HG03469 (cell line): Measurements from ENCODE around the gene XXYLT1.
"Not testable (repeated sequence)": the region's sequence is repeated elsewhere in the genome, so short reads cannot be mapped to it uniquely, and the experiment has no call there.

Experiments used
- ATAC-seq: cut with Tn5 transposase; IDR thresholded peaks from one replicate; pipeline ENCODE4 v1.9.1; 2021; ENCODE audit warnings: mild to moderate bottlenecking, moderate library complexity, moderate number of reproducible peaks; ENCODE audit not compliant: unreplicated experiment

Gene XXYLT1

DNA sequence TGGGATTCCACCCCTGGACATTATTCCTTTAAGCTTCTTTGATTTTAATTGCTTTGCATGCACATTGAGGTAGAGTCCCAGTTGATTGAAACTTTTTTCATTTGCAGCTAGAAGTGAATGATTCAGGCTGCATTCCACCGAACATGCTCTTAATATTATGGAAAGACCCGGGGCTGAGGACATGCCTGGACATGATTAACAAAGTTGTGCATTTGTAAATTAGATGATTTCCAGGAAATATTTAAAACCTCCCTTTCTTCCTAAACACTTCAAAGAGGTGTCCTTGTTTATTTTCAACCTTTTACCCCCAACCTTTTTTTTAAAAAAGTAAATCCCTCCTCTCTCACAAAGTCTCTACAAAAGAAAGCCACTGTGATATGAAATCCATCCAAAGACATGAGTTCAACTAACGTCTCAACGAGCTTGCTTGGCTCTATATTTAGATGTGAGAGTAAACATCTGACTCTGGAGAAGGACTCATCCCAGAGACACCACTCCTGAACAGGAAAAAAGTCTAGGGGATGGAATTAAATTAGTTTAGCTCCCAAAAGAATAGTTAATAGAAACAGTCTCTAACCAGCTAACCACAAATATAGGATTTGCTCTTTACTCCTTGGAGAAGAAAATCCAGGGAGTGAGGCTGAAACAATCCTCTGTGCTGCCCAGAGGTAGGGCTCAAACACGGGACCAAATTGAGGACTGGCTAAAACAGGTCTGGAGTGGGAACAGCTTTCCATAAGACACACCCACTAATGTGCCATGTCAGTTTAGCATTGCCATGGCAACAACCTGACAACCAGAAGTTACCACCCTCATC lies 83.1 kb downstream of the XXYLT1 start:
- no peak for ATAC-seq

DNA sequence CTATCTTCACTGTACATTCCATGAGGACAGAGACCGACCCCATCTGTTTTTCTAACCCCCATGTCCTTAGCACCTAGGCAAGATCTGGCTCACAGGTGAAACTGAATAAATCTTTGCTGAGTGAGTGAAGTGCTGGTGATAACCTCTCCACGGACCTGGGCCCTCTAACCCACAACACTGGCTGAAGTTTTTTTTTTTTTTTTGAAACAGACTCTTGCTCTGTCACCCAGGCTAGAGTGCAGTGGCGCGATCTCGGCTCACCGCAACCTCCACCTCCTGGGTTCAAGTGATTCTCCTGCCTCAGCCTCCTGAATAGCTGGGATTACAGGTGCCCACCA lies 84.3 kb downstream of the XXYLT1 start:
- not testable (repeated sequence) for ATAC-seq

- ATAC-seq, result no peak
Measured at GRCh38 chr3:195186041-195186709, 84.8 kb downstream of the XXYLT1 start.

DNA sequence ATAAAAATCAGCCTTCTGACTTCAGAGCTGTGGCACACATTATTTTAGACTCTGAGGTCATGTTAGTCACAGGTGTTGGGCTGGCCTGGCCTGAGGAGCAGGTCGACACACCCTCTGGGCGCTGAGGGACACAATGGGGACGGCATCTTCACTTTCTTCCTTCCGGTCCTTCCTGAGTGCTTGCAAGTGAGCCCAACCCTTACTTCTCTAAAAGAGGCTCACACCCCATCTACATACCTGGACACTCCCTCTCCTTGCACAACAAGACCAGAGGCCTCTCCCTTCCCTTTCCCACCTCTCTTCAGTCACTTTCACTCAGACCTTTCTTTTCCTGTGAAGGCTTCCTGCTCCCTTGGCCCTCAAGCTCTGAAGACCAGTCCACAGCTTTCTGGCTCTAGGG lies 85.4 kb downstream of the XXYLT1 start:
- no peak for ATAC-seq

- ATAC-seq, result no peak
Measured at GRCh38 chr3:195184716-195185421, 86.1 kb downstream of the XXYLT1 start.

GRCh38 chr3:195183071-195183776 lies 87.7 kb downstream of the XXYLT1 start:
- ATAC-seq, result no peak

DNA sequence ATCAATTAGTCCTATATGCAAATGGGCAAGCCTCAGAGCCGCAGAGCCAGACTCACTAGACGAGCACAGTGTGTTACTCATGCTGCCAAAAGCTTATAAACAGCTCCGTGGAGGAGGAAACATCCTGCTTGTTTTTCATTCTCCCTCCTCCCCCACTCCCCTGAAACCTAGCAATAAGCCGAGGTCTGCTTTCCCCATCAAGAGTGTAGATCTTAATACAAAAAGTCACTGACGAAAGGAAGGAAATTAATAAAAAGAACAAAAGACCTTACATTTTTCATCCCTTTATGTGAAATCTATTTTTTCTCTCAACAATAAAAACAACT lies 88.5 kb downstream of the XXYLT1 start:
- ATAC-seq, result no peak

DNA sequence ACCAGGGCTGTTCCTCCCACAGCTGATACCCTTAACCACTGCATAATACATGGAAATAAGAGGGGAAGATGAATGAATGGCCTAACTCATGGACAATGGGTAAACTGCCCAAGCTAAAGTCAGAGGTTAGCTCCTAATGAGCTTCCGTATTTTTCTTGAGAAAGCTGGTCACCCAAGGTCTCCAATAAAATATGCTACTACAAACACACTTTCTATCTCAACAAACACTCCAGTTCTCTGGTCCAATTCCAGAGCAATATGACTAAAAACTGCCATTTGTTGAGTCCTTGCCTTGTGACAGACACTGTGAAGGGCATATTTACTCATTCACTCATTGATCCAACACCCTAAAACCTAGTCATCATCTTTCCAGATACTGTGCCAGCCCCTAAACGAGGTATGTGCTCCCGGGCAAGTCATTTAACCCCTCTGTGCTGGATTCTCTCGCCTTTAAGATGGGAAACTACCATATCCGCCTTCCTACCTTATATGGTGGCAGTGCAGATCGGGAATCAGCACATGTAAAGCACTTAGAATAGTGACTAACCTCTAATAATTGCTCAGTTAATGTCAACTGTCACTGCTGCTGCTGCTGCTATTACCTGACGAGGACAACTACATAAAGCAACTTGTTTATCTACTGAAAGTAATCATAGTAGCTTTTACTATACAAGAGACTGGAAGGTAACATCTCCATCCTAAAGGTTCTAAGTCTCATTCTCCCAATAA lies 89.1 kb downstream of the XXYLT1 start:
- no peak for ATAC-seq

DNA sequence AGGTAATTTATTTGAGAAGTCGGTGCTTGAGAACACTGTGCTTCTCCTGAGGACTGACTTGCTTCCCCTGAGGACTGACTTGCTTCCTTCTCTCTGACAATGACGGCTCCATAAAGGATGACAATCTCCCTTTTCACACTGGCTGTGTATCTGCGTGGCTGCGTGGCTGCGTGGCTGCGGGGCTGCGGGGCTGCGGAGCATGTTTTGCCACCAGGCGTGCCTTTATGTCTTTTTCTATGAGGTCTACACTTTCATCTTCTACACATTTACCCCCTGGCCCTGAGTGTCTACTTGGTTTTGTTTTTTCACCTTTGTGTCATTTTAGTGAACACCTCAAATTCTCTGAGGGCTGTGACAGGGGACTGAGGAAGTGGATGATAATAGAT lies 89.9 kb downstream of the XXYLT1 start:
- ATAC-seq, result no peak

DNA sequence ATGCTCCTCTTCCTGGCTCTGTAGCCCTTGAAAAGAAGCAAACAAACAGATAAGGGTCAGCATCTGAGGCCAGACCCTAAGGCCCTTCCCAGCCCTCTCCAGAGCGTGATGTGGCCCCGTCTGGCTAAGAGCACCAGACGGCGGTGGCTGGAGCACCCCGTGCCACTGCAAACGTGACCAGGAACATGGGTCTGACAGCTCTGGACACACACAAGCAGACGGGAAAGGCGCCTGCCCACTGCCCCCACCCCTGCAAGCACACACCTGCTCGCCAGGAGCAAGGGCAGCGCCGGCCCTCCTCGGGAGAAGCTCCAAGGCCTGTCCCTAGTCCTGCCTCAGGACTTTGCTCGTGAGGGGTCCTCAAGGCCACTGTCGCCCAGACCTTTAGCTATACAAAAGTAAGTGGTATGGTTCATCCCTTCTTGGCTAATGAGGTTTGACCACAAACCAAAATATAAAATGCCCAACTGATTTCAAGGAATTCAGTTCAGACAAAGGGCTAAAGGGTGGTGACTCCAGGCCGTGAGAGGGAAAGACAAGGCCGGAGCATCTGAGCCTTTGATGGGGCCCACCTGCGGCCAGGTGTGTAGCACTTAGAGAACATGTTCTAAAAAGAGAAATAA lies 90.4 kb downstream of the XXYLT1 start:
- no peak for ATAC-seq

GRCh38 chr3:195179776-195180489 lies 91.0 kb downstream of the XXYLT1 start:
- no peak for ATAC-seq

DNA sequence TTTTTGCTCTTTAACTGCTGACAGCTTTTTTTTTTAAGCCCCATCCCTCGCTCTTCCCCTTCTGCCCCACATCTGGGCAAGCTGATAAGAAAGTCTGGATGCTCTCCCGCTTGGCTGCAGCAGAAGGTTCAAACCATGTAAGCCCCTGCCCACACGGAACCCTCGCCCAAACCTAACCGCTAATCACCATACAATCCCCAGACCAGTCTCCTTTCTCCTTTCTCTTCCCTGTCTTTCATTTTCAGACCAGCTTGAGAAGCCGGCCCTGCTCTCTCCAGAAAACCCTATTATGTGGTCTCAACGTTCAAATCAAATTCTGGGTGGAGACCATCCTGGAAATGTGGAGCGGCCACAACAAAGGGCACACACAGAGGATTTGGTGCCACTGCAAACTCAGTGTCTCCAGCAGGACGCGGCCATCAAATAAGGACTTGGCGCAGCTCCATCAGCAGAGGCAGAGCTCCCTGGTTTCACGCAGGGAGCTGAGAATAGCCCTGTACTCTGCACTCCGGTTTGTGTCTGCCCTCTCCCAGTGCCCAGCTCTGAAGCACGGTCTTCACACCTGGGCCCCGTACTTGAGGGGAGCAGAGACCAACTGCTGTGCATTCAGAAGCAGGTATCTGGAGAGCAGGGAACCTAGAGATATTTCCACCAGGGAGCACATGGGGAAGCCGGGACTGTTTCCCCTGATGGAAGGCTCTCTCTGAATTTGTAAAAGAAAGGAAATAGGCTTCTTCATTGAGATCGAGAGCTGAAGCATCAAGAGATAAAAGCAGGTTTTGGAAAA lies 92.6 kb downstream of the XXYLT1 start:
- ATAC-seq, result no peak

- no peak for ATAC-seq
Measured at GRCh38 chr3:195177422-195178123, 93.4 kb downstream of the XXYLT1 start.

DNA sequence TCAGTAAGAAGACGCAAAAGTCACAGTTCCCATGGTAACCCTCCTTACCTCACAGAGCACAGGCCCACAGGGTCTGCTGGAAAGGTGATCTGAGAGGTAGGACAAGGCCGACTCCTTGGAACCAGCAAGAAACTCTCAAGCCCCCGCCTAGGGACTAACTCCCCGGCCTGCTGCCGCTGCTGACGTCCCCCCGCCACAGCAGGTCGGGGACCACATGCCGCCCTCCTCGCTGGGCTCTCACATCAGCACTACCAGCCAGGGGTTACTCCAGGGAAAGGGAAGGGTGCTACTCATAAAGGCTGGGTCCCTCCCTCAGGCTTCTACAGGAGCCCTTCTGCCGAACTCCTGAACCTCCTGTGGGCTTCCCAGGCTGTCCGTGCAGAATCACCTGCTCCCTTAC lies 94.2 kb downstream of the XXYLT1 start:
- ATAC-seq, result no peak

DNA sequence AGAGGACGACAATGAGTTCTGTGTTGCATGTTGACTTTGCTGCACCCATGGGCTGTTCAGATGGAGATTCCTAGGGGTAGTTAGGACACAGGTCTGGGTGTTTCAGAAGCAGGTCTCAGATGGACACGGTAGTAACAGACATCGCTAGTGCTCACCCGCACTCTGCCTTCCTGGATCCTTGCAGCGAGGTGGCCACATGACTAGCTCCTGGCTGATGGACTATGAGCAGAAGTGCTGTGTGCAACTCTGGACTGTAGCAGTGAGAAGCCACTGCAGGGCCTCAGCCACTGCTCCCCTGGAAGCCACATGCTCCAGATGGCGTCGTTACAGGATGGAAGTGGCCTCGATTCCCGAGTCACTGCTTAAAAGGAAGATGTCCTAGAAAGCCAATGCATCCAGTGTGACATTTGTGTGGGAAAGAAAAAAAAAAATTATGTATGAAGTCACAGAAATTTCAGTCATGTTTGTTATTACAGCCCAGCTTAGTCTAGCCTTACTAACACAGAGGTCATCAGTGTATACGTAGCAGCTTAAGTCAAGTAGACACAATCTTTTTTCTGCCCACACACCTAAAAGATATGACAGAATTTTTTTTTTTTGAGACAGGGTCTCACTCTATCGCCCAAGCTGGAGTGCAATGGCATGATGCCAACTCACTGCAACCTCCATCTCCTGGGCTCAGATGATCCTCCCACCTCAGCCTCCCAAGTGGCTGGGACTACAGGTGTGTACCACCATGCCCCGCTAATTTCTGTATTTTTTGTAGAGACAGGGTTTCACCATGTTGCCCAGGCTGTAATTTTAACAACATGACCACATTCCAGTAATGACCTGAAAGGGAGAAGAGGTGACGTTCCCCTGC lies 95.3 kb downstream of the XXYLT1 start:
- ATAC-seq, result no peak

DNA sequence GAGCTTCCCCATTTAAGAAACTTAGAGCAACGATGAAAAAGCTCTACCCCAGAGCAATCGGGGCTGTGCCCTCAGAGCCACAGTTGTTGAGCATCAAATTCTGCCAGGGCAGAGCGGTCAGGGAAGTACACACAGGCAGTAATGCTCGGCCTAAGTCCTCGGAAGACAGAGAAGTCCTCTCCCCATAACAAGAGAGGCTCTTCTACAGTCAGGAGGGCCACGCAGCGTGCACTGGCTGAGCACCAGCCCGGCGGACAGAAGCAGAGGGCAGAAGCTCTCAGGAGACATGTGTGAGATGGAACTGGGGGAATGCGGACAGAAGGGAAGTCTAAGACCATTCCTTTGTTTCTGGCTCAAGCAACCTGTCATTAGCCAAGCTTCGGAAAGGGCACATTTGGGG lies 95.9 kb downstream of the XXYLT1 start:
- no peak for ATAC-seq

DNA sequence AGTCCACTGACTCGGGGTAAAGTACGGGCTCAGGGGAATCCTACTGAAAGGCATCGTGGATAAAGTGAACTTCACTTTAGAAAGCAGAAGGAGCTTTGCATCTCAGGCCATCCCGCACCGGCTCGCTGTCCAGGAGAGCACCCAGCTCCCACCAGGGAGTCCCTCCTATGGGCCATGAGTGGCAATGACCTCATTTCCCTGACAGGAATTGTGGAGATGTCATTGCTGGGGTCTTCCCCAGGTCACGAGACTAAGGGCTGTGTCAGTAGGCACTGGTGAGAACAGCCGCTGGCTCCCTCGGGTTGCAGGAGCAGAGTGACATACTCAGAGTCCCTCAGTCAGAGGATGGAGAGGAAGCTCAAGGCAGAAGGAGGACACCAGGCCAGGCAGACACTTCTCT lies 97.3 kb downstream of the XXYLT1 start:
- no peak for ATAC-seq
